ENCODE measurements around the gene ARHGEF5.

- TF ChIP-seq CTCF (IDR thresholded peaks at IDR 0.05; ENCODE audit: poor library complexity) (no peak), EZH2 (IDR thresholded peaks at IDR 0.05; ENCODE audit: borderline replicate concordance) (no peak)
Observed at GRCh38 chr7:144414815-144415214, 59.6 kb downstream of the ARHGEF5 start.
